ENCODE data around the gene TSC22D4. TPM values are rescaled to one million over a fixed set of nuclear protein-coding genes. Genes with fewer than 3 reads are reported as not detected.

The TSC22D4 gene
- polyA plus RNA-seq, 1 of the 3 experiments (the other 2 are of a cell fraction) = 32.7 TPM

GRCh38 chr7:100438172-100438571, 40.8 kb downstream of the TSC22D4 start:
- no peak overlapping the region for H3K4me2 ChIP-seq
- peaks cover 42% of the 10 kb centered on the region for H3F3A ChIP-seq (replicated peaks; ENCODE audit: insufficient read depth)
- no peaks in the 10 kb centered on the region for H4K20me1 ChIP-seq (ENCODE audit: insufficient read depth)
- H3K9me2 ChIP-seq = no peaks in the 10 kb centered on the region
- H3K4me1 ChIP-seq (ENCODE audit: control insufficient read depth in 1 of 2, insufficient read depth in 2 of 2, low read depth in 1 of 2, low read length in 1 of 2) = peaks cover 6 to 21% of the 10 kb centered on the region in 2 experiments; a peak in 3 of 4 replicates
- no peak for TF ChIP-seq ELF1 (IDR thresholded peaks at IDR 0.05)
- no peak for TF ChIP-seq IRF3 (IDR thresholded peaks at IDR 0.05; ENCODE audit: low read depth, low read length)
- TF ChIP-seq RXRA (IDR thresholded peaks at IDR 0.05; ENCODE audit: borderline replicate concordance, low read depth) = no peak
- TF ChIP-seq CHD2 (IDR thresholded peaks at IDR 0.05; ENCODE audit: low read length, partially characterized antibody) = no peak
- no peak for TF ChIP-seq EZH2phosphoT487 (IDR thresholded peaks at IDR 0.05; ENCODE audit: borderline replicate concordance, low read depth)
- TF ChIP-seq, protein P1, sequence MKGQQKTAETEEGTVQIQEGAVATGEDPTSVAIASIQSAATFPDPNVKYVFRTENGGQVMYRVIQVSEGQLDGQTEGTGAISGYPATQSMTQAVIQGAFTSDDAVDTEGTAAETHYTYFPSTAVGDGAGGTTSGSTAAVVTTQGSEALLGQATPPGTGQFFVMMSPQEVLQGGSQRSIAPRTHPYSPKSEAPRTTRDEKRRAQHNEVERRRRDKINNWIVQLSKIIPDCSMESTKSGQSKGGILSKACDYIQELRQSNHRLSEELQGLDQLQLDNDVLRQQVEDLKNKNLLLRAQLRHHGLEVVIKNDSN (IDR thresholded peaks at IDR 0.05; ENCODE audit: borderline replicate concordance, low read depth) = no peak
- TF ChIP-seq RAD21 (IDR thresholded peaks at IDR 0.05; ENCODE audit: low read length) = no peak
- TF ChIP-seq MEF2A (IDR thresholded peaks at IDR 0.05; ENCODE audit: borderline replicate concordance, low read depth) = no peak
- no peaks in the 10 kb centered on the region for H3K9me3 ChIP-seq
- ChIA-PET POLR2A (interaction anchor here (1.6 kb wide), 1 partner anchor 10 kb away, joined by 7 read pairs; the partner anchor contains the start of gene ZCWPW1), CTCF (interaction anchor here (0.7 to 3.1 kb wide), 7 partner anchors 12 to 310 kb away, joined by 3 to 30 read pairs (median 4); no protein-coding TSS in a partner anchor)
- H3K79me2 ChIP-seq (ENCODE audit: insufficient read depth) = peaks cover 27% of the 10 kb centered on the region
- no peak overlapping the region for H2AFZ ChIP-seq (ENCODE audit: low read depth)
- H3K36me3 ChIP-seq (replicated peaks in 1 of 2; ENCODE audit: control insufficient read depth in 1 of 2, insufficient read depth in 2 of 2, low read length in 1 of 2) = peaks cover 20 to 22% of the 10 kb centered on the region in 2 experiments
- H3K9ac ChIP-seq = no peak overlapping the region
- no peak for DNase-seq
- no peak overlapping the region for H3K27ac ChIP-seq (ENCODE audit: low read depth in 2 of 2, low read length in 1 of 2)
- no peaks in the 10 kb centered on the region for H3K27me3 ChIP-seq (ENCODE audit: insufficient read depth)
- 67% methylated on average over 2 of the region's 2 CpGs for WGBS (ENCODE audit: low lambda C conversion rate)
- no peak overlapping the region for H3K4me3 ChIP-seq (ENCODE audit: low read depth in 2 of 2, low read length in 1 of 2)

- H3K79me2 ChIP-seq (ENCODE audit: insufficient read depth) = peaks cover 35% of the 10 kb centered on the region
- no peak for TF ChIP-seq JUND (IDR thresholded peaks at IDR 0.05)
- TF ChIP-seq CHD2 (IDR thresholded peaks at IDR 0.05; ENCODE audit: low read length, partially characterized antibody) = no peak
- TF ChIP-seq MEF2A (IDR thresholded peaks at IDR 0.05; ENCODE audit: borderline replicate concordance, low read depth) = no peak
- no peak for TF ChIP-seq FOXJ3 (CRISPR knock-in tag; IDR thresholded peaks at IDR 0.05)
- TF ChIP-seq POLR2AphosphoS5 (IDR thresholded peaks at IDR 0.05; ENCODE audit: low read depth, low read length) = no peak
- TF ChIP-seq, protein P2, sequence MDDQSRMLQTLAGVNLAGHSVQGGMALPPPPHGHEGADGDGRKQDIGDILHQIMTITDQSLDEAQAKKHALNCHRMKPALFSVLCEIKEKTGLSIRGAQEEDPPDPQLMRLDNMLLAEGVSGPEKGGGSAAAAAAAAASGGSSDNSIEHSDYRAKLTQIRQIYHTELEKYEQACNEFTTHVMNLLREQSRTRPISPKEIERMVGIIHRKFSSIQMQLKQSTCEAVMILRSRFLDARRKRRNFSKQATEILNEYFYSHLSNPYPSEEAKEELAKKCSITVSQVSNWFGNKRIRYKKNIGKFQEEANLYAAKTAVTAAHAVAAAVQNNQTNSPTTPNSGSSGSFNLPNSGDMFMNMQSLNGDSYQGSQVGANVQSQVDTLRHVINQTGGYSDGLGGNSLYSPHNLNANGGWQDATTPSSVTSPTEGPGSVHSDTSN (IDR thresholded peaks at IDR 0.05) = no peak
- TF ChIP-seq GATA2 (CRISPR knock-in tag; IDR thresholded peaks at IDR 0.05) = no peak
- TF ChIP-seq USF2 (IDR thresholded peaks at IDR 0.05; ENCODE audit: borderline replicate concordance, low read depth, low read length) = no peak
- TF ChIP-seq RXRA (IDR thresholded peaks at IDR 0.05; ENCODE audit: borderline replicate concordance, low read depth) = no peak
- TF ChIP-seq, protein P1 (IDR thresholded peaks at IDR 0.05; ENCODE audit: borderline replicate concordance, low read depth) = no peak
- TF ChIP-seq, protein P3, sequence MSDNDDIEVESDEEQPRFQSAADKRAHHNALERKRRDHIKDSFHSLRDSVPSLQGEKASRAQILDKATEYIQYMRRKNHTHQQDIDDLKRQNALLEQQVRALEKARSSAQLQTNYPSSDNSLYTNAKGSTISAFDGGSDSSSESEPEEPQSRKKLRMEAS (IDR thresholded peaks at IDR 0.05; ENCODE audit: low read depth) = no peak
- no peak for TF ChIP-seq FOXM1 (IDR thresholded peaks at IDR 0.05; ENCODE audit: low read depth)
- TF ChIP-seq ELF1 (IDR thresholded peaks at IDR 0.05) = no peak
- H4K20me1 ChIP-seq (ENCODE audit: insufficient read depth) = no peaks in the 10 kb centered on the region
- peak overlapping the region; percentile 91 for H3K9ac ChIP-seq
- H3K4me1 ChIP-seq (ENCODE audit: control insufficient read depth in 1 of 2, insufficient read depth in 2 of 2, low read depth in 1 of 2, low read length in 1 of 2) = peaks cover 6 to 28% of the 10 kb centered on the region in 2 experiments; a peak in 3 of 4 replicates
- H3K27ac ChIP-seq (ENCODE audit: low read depth in 2 of 2, low read length in 1 of 2) = peak overlapping the region in 1 of 2 experiments; percentile 79; a peak in 1 of 4 replicates
- H3K27me3 ChIP-seq (ENCODE audit: insufficient read depth) = no peaks in the 10 kb centered on the region
- peaks cover 25 to 27% of the 10 kb centered on the region in 2 experiments for H3K36me3 ChIP-seq (replicated peaks in 1 of 2; ENCODE audit: control insufficient read depth in 1 of 2, insufficient read depth in 2 of 2, low read length in 1 of 2)
- peak overlapping the region; percentile 79 to 93 for H3K4me3 ChIP-seq (ENCODE audit: low read depth in 2 of 2, low read length in 1 of 2)
- H3F3A ChIP-seq (replicated peaks; ENCODE audit: insufficient read depth) = peaks cover 42% of the 10 kb centered on the region
- H3K9me3 ChIP-seq = no peaks in the 10 kb centered on the region
- DNase-seq = no peak
- peak overlapping the region; percentile 97 for H2AFZ ChIP-seq (ENCODE audit: low read depth)
- WGBS (ENCODE audit: low lambda C conversion rate) = 93% methylated on average over 28 of the region's 28 CpGs
- peak overlapping the region; percentile 100 for H3K4me2 ChIP-seq
- ChIA-PET CTCF (interaction anchor here (0.8 to 3.1 kb wide), 11 partner anchors 9 to 415 kb away, joined by 3 to 30 read pairs (median 3); partner anchors contain the start of gene SLC12A9), POLR2A (interaction anchor here (0.7 to 1.6 kb wide), 5 partner anchors 9 to 175 kb away, joined by 3 to 7 read pairs (median 5); partner anchors contain the start of genes FBXO24, MOSPD3 and ZCWPW1)
- H3K9me2 ChIP-seq = no peaks in the 10 kb centered on the region
Measured at GRCh38 chr7:100437150-100438100, 41.6 kb downstream of the TSC22D4 start.
